ENCODE data around the gene WFDC1.

The WFDC1 gene

DNA sequence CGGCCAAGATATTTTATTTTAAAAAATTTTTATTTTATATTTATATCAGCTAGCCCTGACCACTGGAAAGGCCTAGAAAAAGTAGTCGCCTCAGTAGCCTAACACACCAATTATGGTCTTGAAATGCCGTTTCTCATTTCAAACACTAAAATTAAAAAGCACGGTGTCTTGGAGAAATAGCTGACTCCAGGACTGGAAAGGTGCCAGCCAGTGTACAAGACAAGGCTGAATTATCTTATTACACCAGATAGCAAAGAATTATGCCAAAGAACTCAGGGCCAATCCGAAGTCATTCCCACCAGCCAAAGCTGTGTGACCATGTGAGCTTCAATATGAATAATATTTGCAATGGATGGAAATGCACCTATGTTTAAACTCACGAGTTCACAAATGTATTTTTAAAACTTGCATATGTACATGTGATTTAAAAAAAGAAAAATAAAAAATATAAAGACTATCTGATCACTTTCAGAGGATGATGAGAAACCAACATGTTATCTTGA is 53.8 kb downstream of the WFDC1 start:
- peak overlapping the region in 1 of 2 donors; percentile 38 for H3K27ac ChIP-seq (ENCODE audit: low read depth in 2 of 2, low read length in 2 of 2)
- no peaks in the 10 kb centered on the region for H3K36me3 ChIP-seq (ENCODE audit: control insufficient read depth in 2 of 2, insufficient read depth in 2 of 2, low read length in 2 of 2)
- H3K9me3 ChIP-seq (ENCODE audit: control insufficient read depth in 2 of 2, low read length in 2 of 2), result no peaks in the 10 kb centered on the region
- no peak overlapping the region for H3K9ac ChIP-seq (ENCODE audit: low read depth in 1 of 2, low read length in 2 of 2)
- H3K27me3 ChIP-seq (ENCODE audit: control insufficient read depth in 2 of 2, insufficient read depth in 2 of 2, low read length in 2 of 2), result no peaks in the 10 kb centered on the region
- H3K4me1 ChIP-seq (ENCODE audit: control insufficient read depth in 2 of 2, insufficient read depth in 2 of 2, low read length in 2 of 2), result peaks cover 21 to 30% of the 10 kb centered on the region in 2 donors
- no peak overlapping the region for H3K4me3 ChIP-seq (ENCODE audit: low read length in 2 of 2)

DNA sequence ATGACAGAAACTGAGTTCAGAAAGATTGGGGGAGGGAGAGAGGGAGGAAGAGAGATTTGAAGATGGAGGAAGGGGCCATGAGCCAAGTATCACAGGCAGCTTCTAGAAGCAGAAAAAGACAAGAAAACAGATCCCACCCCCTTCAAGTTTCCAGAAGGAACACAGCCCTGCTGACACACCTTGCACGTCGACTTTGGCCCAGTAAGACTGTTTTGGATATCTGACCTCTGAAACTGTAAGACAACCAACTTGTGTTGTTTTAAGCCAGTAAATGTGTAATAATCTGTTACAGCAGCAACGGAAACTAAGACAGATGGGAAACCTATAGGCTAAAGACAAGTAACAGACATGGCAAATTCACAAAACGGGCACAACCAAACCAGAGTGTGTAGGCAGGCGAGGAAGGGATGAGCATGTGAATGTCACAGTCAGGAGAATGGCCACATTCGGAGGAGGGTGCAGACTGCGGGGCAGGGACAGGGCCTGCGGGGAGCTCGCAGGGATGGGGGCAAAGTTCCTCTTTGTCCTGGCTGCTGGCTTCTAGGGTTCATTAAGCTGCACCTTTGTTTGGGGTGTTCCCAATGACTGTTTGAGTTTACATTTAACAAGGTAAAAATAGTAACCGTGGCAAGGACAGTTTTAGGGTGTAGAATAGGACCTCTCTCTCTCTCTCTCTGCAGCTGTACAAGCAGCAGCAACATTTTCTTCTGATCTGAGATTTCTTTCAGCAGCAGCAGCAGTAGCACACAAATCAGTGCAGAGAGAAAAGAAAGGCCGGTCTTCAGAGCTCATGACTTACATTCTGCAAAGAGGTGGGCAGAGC is 55.4 kb downstream of the WFDC1 start:
- H3K4me1 ChIP-seq (ENCODE audit: control insufficient read depth in 2 of 2, insufficient read depth in 2 of 2, low read length in 2 of 2), result peaks cover 21 to 30% of the 10 kb centered on the region in 2 donors
- H3K4me3 ChIP-seq (ENCODE audit: low read length in 2 of 2), result peak overlapping the region; percentile 48 to 50
- H3K9ac ChIP-seq (ENCODE audit: low read depth in 1 of 2, low read length in 2 of 2), result peak overlapping the region; percentile 56 to 57
- no peaks in the 10 kb centered on the region for H3K9me3 ChIP-seq (ENCODE audit: control insufficient read depth in 2 of 2, low read length in 2 of 2)
- no peaks in the 10 kb centered on the region for H3K36me3 ChIP-seq (ENCODE audit: control insufficient read depth in 2 of 2, insufficient read depth in 2 of 2, low read length in 2 of 2)
- H3K27me3 ChIP-seq (ENCODE audit: control insufficient read depth in 2 of 2, insufficient read depth in 2 of 2, low read length in 2 of 2), result no peaks in the 10 kb centered on the region
- H3K27ac ChIP-seq (ENCODE audit: low read depth in 2 of 2, low read length in 2 of 2), result peak overlapping the region; percentile 89 to 90

DNA sequence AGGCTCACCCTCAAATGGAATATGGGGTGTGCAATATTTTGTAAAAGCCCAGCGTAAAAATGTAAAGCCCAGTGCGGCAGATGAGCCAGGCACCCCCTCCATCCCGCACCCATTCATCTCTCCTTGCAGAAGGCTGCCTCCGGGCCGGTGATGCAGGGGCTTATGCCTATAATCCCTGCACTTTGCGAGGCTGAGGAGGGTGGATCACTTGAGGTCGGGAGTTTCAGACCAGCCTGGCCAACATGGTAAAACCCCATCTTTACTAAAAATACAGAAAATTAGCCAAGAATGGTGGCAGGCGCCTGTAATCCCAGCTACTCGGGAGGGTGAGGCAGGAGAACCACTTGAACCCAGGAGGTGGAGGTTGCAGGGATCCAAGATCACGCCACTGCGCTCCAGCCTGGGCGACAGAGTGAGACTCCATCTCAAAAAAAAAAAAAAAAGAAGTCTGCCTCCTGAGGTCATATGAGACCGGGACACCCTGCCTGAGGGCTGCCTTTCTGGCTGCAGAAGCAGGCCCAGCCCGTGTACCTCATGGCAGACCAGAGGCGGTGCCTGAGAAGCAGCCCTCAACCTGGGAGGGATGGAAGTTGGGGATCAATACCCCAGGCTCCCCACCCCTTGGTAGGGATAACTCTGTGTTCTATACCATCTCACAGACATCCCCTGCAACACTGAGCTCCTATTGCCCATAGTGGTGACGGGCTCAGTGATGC is 56.2 kb downstream of the WFDC1 start:
- Histone ChIP-seq H3K9ac (ENCODE audit: low read depth in 1 of 2, low read length in 2 of 2) (peak overlapping the region; percentile 34 to 57), H3K4me3 (ENCODE audit: low read length in 2 of 2) (peak overlapping the region; percentile 13 to 35), H3K4me1 (ENCODE audit: control insufficient read depth in 2 of 2, insufficient read depth in 2 of 2, low read length in 2 of 2) (peaks cover 21 to 30% of the 10 kb centered on the region in 2 donors), H3K27ac (ENCODE audit: low read depth in 2 of 2, low read length in 2 of 2) (peak overlapping the region; percentile 89 to 90), H3K27me3 (ENCODE audit: control insufficient read depth in 2 of 2, insufficient read depth in 2 of 2, low read length in 2 of 2) (no peaks in the 10 kb centered on the region), H3K9me3 (ENCODE audit: control insufficient read depth in 2 of 2, low read length in 2 of 2) (no peaks in the 10 kb centered on the region), H3K36me3 (ENCODE audit: control insufficient read depth in 2 of 2, insufficient read depth in 2 of 2, low read length in 2 of 2) (no peaks in the 10 kb centered on the region)

DNA sequence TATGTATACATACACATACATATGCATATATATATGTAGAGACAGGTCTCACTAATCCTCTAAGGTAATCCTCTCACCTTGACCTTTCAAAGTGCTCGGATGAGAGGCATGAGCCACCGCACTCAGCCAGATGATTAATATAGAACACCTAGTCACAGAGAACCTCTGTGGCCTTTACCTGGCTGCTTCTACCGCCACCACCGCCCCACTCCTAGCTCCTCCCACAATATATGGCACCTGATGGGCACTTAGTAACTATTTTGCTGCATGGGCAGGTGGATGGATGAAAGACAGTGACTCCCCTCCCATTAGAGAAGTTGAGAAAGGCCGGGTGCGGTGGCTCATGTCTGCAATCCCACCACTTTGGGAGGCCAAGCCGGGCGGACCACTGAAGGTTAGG is 57.0 kb downstream of the WFDC1 start:
- peak overlapping the region in 1 of 2 donors; percentile 57 for H3K9ac ChIP-seq (ENCODE audit: low read depth in 1 of 2, low read length in 2 of 2)
- no peaks in the 10 kb centered on the region for H3K9me3 ChIP-seq (ENCODE audit: control insufficient read depth in 2 of 2, low read length in 2 of 2)
- peaks cover 27 to 37% of the 10 kb centered on the region in 2 donors for H3K4me1 ChIP-seq (ENCODE audit: control insufficient read depth in 2 of 2, insufficient read depth in 2 of 2, low read length in 2 of 2)
- H3K4me3 ChIP-seq (ENCODE audit: low read length in 2 of 2), result no peak overlapping the region
- H3K36me3 ChIP-seq (ENCODE audit: control insufficient read depth in 2 of 2, insufficient read depth in 2 of 2, low read length in 2 of 2), result no peaks in the 10 kb centered on the region
- H3K27me3 ChIP-seq (ENCODE audit: control insufficient read depth in 2 of 2, insufficient read depth in 2 of 2, low read length in 2 of 2), result no peaks in the 10 kb centered on the region
- peak overlapping the region; percentile 43 to 58 for H3K27ac ChIP-seq (ENCODE audit: low read depth in 2 of 2, low read length in 2 of 2)

DNA sequence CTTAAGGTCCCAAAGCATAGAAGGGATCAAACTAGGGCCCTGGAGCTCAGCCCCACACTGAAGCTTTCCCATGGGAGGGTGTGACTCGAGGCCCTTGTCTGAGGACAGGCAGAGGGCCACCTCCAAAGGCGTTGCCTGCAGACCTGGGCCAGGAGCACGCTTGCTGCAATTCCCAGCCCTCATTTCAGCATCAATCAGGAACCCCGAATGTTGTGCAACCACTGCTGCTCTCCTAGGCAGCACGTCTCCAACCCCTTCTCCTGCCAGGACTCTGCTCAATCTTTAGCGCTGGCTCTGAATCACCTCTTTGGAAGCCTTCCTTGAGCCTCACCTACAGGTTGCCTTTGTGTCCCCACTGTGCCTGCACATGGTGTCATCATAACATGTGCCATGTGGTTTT is 59.6 kb downstream of the WFDC1 start:
- no peak overlapping the region for H3K4me3 ChIP-seq (ENCODE audit: low read length in 2 of 2)
- no peaks in the 10 kb centered on the region for H3K36me3 ChIP-seq (ENCODE audit: control insufficient read depth in 2 of 2, insufficient read depth in 2 of 2, low read length in 2 of 2)
- no peak overlapping the region for H3K27ac ChIP-seq (ENCODE audit: low read depth in 2 of 2, low read length in 2 of 2)
- no peaks in the 10 kb centered on the region for H3K9me3 ChIP-seq (ENCODE audit: control insufficient read depth in 2 of 2, low read length in 2 of 2)
- H3K9ac ChIP-seq (ENCODE audit: low read depth in 1 of 2, low read length in 2 of 2), result no peak overlapping the region
- H3K27me3 ChIP-seq (ENCODE audit: control insufficient read depth in 2 of 2, insufficient read depth in 2 of 2, low read length in 2 of 2), result no peaks in the 10 kb centered on the region
- H3K4me1 ChIP-seq (ENCODE audit: control insufficient read depth in 2 of 2, insufficient read depth in 2 of 2, low read length in 2 of 2), result peaks cover 30 to 50% of the 10 kb centered on the region in 2 donors

DNA sequence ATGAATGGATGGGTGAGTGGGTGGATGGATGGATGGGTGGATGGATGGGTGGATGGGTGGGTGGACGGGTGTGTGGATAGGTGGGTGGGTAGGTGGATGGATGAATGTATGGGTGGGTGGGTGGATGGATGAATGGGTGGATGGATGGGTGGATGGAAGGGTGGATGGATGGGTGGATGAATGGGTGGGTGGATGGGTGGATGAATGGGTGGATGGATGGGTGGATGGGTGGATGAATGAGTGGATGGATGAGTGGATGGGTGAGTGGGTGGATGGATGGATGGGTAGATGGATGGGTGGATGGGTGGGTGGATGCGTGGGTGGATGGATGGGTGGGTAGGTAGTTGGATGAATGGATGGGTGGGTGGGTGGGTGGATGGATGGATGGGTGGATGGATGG is 60.5 kb downstream of the WFDC1 start:
- Histone ChIP-seq H3K4me1 (ENCODE audit: control insufficient read depth in 2 of 2, insufficient read depth in 2 of 2, low read length in 2 of 2) (peaks cover 28 to 47% of the 10 kb centered on the region in 2 donors), H3K9ac (ENCODE audit: low read depth in 1 of 2, low read length in 2 of 2) (no peak overlapping the region), H3K9me3 (ENCODE audit: control insufficient read depth in 2 of 2, low read length in 2 of 2) (no peaks in the 10 kb centered on the region), H3K36me3 (ENCODE audit: control insufficient read depth in 2 of 2, insufficient read depth in 2 of 2, low read length in 2 of 2) (no peaks in the 10 kb centered on the region), H3K27ac (ENCODE audit: low read depth in 2 of 2, low read length in 2 of 2) (no peak overlapping the region), H3K4me3 (ENCODE audit: low read length in 2 of 2) (no peak overlapping the region), H3K27me3 (ENCODE audit: control insufficient read depth in 2 of 2, insufficient read depth in 2 of 2, low read length in 2 of 2) (no peaks in the 10 kb centered on the region)

DNA sequence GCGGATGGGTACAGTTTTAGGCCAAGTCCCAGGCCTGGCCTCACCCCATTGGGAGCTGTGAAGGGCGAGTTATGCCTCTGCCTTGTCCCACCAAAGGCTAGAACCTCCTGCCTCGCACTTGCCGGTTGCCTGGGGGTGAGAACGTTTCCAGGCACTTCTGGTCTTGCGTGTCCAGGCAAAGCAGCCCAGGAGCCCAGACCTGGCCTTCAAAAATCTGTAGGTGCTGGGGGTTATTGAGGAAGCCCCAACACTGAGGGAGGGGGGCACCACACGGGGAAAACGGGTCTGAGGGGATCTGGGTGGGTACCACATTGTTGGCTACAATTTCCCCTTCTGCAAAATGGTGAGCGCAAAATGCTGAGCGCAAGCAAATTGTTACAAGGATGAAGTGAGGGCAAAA is 61.5 kb downstream of the WFDC1 start:
- H3K9ac ChIP-seq (ENCODE audit: low read depth in 1 of 2, low read length in 2 of 2), result peak overlapping the region in 1 of 2 donors; percentile 2
- H3K27ac ChIP-seq (ENCODE audit: low read depth in 2 of 2, low read length in 2 of 2), result peak overlapping the region; percentile 4 to 72
- no peak overlapping the region for H3K4me3 ChIP-seq (ENCODE audit: low read length in 2 of 2)
- H3K27me3 ChIP-seq (ENCODE audit: control insufficient read depth in 2 of 2, insufficient read depth in 2 of 2, low read length in 2 of 2), result no peaks in the 10 kb centered on the region
- no peaks in the 10 kb centered on the region for H3K36me3 ChIP-seq (ENCODE audit: control insufficient read depth in 2 of 2, insufficient read depth in 2 of 2, low read length in 2 of 2)
- H3K9me3 ChIP-seq (ENCODE audit: control insufficient read depth in 2 of 2, low read length in 2 of 2), result no peaks in the 10 kb centered on the region
- peaks cover 22 to 38% of the 10 kb centered on the region in 2 donors for H3K4me1 ChIP-seq (ENCODE audit: control insufficient read depth in 2 of 2, insufficient read depth in 2 of 2, low read length in 2 of 2)

DNA sequence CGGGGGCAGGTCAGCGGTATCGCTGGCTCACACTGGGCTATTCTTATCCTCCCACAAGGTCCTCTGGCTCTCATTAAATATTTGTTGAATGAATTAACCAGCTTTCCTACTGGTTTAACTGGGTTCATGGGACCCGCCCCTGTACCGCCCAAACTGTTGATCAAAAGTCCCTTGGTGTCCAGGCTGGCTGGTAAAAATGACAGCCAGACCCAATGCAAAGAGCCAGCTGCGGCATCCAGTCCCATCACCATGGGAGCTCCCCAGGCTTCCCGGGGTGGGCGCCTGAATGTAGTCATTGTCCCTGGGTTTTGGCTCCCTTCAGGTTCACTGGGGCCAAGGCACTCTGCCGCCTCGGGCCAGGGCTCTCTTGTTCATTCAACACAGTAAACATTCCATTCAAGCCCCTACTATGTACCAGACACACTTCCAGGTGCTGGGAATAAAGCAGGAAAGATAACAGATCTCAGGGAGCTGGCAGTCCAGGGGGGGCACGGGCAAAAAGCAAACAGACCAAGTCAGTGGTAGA is 62.0 kb downstream of the WFDC1 start:
- Histone ChIP-seq H3K9me3 (ENCODE audit: control insufficient read depth in 2 of 2, low read length in 2 of 2) (no peaks in the 10 kb centered on the region), H3K36me3 (ENCODE audit: control insufficient read depth in 2 of 2, insufficient read depth in 2 of 2, low read length in 2 of 2) (no peaks in the 10 kb centered on the region), H3K27ac (ENCODE audit: low read depth in 2 of 2, low read length in 2 of 2) (peak overlapping the region; percentile 32 to 72), H3K9ac (ENCODE audit: low read depth in 1 of 2, low read length in 2 of 2) (no peak overlapping the region), H3K27me3 (ENCODE audit: control insufficient read depth in 2 of 2, insufficient read depth in 2 of 2, low read length in 2 of 2) (no peaks in the 10 kb centered on the region), H3K4me3 (ENCODE audit: low read length in 2 of 2) (peak overlapping the region in 1 of 2 donors; percentile 22), H3K4me1 (ENCODE audit: control insufficient read depth in 2 of 2, insufficient read depth in 2 of 2, low read length in 2 of 2) (peaks cover 20 to 33% of the 10 kb centered on the region in 2 donors)

DNA sequence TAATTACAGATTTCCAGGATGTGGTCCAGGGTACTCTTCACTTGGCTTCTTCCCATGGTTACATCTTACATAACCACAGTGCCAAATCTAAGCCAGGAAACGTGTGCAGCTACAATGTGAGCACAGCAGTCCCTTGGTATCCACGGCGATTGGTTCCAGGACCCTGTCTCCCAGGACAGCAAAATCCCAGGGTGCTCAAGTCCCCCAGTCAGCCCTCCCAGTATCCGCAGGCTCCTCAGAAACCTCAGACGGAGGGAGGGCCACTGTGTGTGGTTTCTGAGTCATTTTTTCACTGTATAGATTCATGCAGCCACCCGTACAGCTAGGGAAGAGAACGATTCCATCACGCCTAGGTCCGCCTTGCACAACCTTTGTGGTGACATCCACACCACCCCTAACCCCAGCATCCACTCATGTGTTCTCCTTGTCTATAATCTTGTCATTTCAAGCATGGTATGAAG is 62.5 kb downstream of the WFDC1 start:
- no peaks in the 10 kb centered on the region for H3K36me3 ChIP-seq (ENCODE audit: control insufficient read depth in 2 of 2, insufficient read depth in 2 of 2, low read length in 2 of 2)
- H3K4me3 ChIP-seq (ENCODE audit: low read length in 2 of 2), result no peak overlapping the region
- peak overlapping the region; percentile 32 to 72 for H3K27ac ChIP-seq (ENCODE audit: low read depth in 2 of 2, low read length in 2 of 2)
- H3K4me1 ChIP-seq (ENCODE audit: control insufficient read depth in 2 of 2, insufficient read depth in 2 of 2, low read length in 2 of 2), result peaks cover 22 to 32% of the 10 kb centered on the region in 2 donors
- H3K27me3 ChIP-seq (ENCODE audit: control insufficient read depth in 2 of 2, insufficient read depth in 2 of 2, low read length in 2 of 2), result no peaks in the 10 kb centered on the region
- peak overlapping the region in 1 of 2 donors; percentile 48 for H3K9ac ChIP-seq (ENCODE audit: low read depth in 1 of 2, low read length in 2 of 2)
- H3K9me3 ChIP-seq (ENCODE audit: control insufficient read depth in 2 of 2, low read length in 2 of 2), result no peaks in the 10 kb centered on the region
